Measurements from ENCODE around the gene TMEM203. TPM values are rescaled to one million over a fixed set of nuclear protein-coding genes. Genes with fewer than 3 reads are reported as not detected.

The TMEM203 gene
- total and polyA plus RNA-seq, 2 of the 4 experiments (the other 2 are of a cell fraction), result 18.8 to 40.6 TPM

GRCh38 chr9:137223078-137223970, 17.9 kb upstream of the TMEM203 start:
- no peak overlapping the region; the same call in 1 of the 2 replicates for H3K18ac ChIP-seq (ENCODE audit: low read depth, low read length)
- H4K20me1 ChIP-seq (ENCODE audit: insufficient read depth, low read length), result no peaks in the 10 kb centered on the region
- H2BK15ac ChIP-seq (ENCODE audit: low read depth, low read length), result no peak overlapping the region
- H3K27me3 ChIP-seq (ENCODE audit: control insufficient read depth, insufficient read depth, low read length), result no peaks in the 10 kb centered on the region
- ChIA-PET CTCF (interaction anchor here (0.8 kb wide), 1 partner anchor 177 kb away, joined by 4 read pairs; the partner anchor contains the start of gene NPDC1), POLR2A (ENCODE audit: unreplicated experiment) (interaction anchor here (1.1 kb wide), 1 partner anchor 15 kb away, joined by 6 read pairs; no protein-coding TSS in a partner anchor)
- no peak overlapping the region for H2BK120ac ChIP-seq (ENCODE audit: low read depth, low read length)
- H2BK20ac ChIP-seq (ENCODE audit: low read depth, low read length), result no peak overlapping the region
- in situ Hi-C loops (cut with MboI; ENCODE audit: low sequenced_read_pairs) (no loop called here), intact Hi-C loops (cut with micrococcal nuclease) (no loop called here), dilution Hi-C loops (cut with HindIII; ENCODE audit: low sequenced_read_pairs, unreplicated experiment) (no loop called here)
- H2AK5ac ChIP-seq (ENCODE audit: low read depth, low read length), result peak overlapping the region; percentile 96
- peak overlapping the region; percentile 86 for H2AK9ac ChIP-seq (replicated peaks; ENCODE audit: low read depth, low read length, poor library complexity)
- H3K4me3 ChIP-seq (ENCODE audit: insufficient read depth, low read depth, low read length), result peak overlapping the region; percentile 89
- peak; percentile 97 for DNase-seq
- WGBS, 2 experiments (ENCODE audit: extremely low coverage in 2 of 2, insufficient read length in 1 of 2), result 1% methylated on average over 36 of the region's 63 CpGs; no CpG with 5 or more reads in 1 of the 2 experiments
- peak overlapping the region; percentile 90 for H3K14ac ChIP-seq (replicated peaks; ENCODE audit: low read depth, low read length)
- no peaks in the 10 kb centered on the region for H3K9me3 ChIP-seq (ENCODE audit: control insufficient read depth, insufficient read depth, low read length)
- peaks cover 19% of the 10 kb centered on the region for H3K4me1 ChIP-seq (ENCODE audit: control insufficient read depth, insufficient read depth, low read length)
- H4K8ac ChIP-seq (ENCODE audit: low read depth in 2 of 2, low read length in 2 of 2), result peak overlapping the region; percentile 95
- peak overlapping the region; percentile 88 for H3K4ac ChIP-seq (ENCODE audit: low read depth, low read length)
- H3K4me2 ChIP-seq (ENCODE audit: low read depth, low read length), result peak overlapping the region; percentile 88
- H3K79me1 ChIP-seq (ENCODE audit: low read depth in 1 of 2, low read length in 2 of 2), result peaks cover 0 to 4% of the 10 kb centered on the region in 2 experiments; a peak in 1 of 4 replicates
- H3K23ac ChIP-seq (ENCODE audit: low read depth, low read length), result peak overlapping the region; percentile 58; the same call in 1 of the 2 replicates
- H3K36me3 ChIP-seq (ENCODE audit: control insufficient read depth, insufficient read depth, low read length), result no peaks in the 10 kb centered on the region
- H3K9ac ChIP-seq (ENCODE audit: low read depth, low read length), result peak overlapping the region; percentile 97
- peak overlapping the region; percentile 64; the same call in 1 of the 2 replicates for H4K91ac ChIP-seq (ENCODE audit: insufficient read depth, low read depth, low read length)
- H3K9me1 ChIP-seq (ENCODE audit: insufficient read depth, low read length), result peaks cover 3% of the 10 kb centered on the region; the same call in 1 of the 2 replicates
- peak overlapping the region; percentile 79 for H2BK5ac ChIP-seq (ENCODE audit: low read depth, low read length, poor library complexity, severe bottlenecking)
- BruUV-seq (replicated peaks), result no TSS peak
- H4K5ac ChIP-seq (ENCODE audit: low read depth, low read length), result peak overlapping the region; percentile 89
- H2AFZ ChIP-seq (replicated peaks; ENCODE audit: low read length, poor library complexity), result peak overlapping the region; percentile 93
- H3K27ac ChIP-seq (ENCODE audit: insufficient read depth, low read length), result peak overlapping the region; percentile 96
- peak overlapping the region; percentile 62; the same call in 1 of the 2 replicates for H3K56ac ChIP-seq (ENCODE audit: extremely low read depth, insufficient read depth, low read length)
- ATAC-seq (ENCODE audit: low read depth), result peak; percentile 93
- no peak for TF ChIP-seq BHLHE40 (IDR thresholded peaks at IDR 0.05; ENCODE audit: low read depth, low read length)
- TF ChIP-seq MAFK (IDR thresholded peaks at IDR 0.05; ENCODE audit: low read depth, low read length), result no peak
- TF ChIP-seq RAD21 (IDR thresholded peaks at IDR 0.05; ENCODE audit: low read length), result no peak
- no peak for TF ChIP-seq SMC3 (IDR thresholded peaks at IDR 0.05; ENCODE audit: low read depth, low read length)
- TF ChIP-seq, protein P1, sequence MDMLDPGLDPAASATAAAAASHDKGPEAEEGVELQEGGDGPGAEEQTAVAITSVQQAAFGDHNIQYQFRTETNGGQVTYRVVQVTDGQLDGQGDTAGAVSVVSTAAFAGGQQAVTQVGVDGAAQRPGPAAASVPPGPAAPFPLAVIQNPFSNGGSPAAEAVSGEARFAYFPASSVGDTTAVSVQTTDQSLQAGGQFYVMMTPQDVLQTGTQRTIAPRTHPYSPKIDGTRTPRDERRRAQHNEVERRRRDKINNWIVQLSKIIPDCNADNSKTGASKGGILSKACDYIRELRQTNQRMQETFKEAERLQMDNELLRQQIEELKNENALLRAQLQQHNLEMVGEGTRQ (IDR thresholded peaks at IDR 0.05; ENCODE audit: low read depth, low read length), result 0 out of 2 replicates have a peak, but pooled peaks have one; percentile 3
- TF ChIP-seq FOS (IDR thresholded peaks at IDR 0.05; ENCODE audit: low read depth, low read length), result no peak
- peak; percentile 14; the same call in 1 of the 2 replicates for TF ChIP-seq MAZ (IDR thresholded peaks at IDR 0.05; ENCODE audit: borderline replicate concordance, low read depth, low read length)
- TF ChIP-seq NFE2L2 (IDR thresholded peaks at IDR 0.05; ENCODE audit: low read depth, low read length), result no peak
- TF ChIP-seq RFX5 (IDR thresholded peaks at IDR 0.05; ENCODE audit: low read depth, low read length), result no peak
- no peak for TF ChIP-seq POLR2A (IDR thresholded peaks at IDR 0.05; ENCODE audit: low read depth, low read length)
- TF ChIP-seq, protein P2, sequence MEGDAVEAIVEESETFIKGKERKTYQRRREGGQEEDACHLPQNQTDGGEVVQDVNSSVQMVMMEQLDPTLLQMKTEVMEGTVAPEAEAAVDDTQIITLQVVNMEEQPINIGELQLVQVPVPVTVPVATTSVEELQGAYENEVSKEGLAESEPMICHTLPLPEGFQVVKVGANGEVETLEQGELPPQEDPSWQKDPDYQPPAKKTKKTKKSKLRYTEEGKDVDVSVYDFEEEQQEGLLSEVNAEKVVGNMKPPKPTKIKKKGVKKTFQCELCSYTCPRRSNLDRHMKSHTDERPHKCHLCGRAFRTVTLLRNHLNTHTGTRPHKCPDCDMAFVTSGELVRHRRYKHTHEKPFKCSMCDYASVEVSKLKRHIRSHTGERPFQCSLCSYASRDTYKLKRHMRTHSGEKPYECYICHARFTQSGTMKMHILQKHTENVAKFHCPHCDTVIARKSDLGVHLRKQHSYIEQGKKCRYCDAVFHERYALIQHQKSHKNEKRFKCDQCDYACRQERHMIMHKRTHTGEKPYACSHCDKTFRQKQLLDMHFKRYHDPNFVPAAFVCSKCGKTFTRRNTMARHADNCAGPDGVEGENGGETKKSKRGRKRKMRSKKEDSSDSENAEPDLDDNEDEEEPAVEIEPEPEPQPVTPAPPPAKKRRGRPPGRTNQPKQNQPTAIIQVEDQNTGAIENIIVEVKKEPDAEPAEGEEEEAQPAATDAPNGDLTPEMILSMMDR (conservative IDR thresholded peaks at IDR 0.05; ENCODE audit: low read depth, low read length), result no peak
- TF ChIP-seq MXI1 (IDR thresholded peaks at IDR 0.05; ENCODE audit: borderline replicate concordance, low read depth, low read length), result peak; percentile 14; the same call in 1 of the 2 replicates
- TF ChIP-seq, protein P3, sequence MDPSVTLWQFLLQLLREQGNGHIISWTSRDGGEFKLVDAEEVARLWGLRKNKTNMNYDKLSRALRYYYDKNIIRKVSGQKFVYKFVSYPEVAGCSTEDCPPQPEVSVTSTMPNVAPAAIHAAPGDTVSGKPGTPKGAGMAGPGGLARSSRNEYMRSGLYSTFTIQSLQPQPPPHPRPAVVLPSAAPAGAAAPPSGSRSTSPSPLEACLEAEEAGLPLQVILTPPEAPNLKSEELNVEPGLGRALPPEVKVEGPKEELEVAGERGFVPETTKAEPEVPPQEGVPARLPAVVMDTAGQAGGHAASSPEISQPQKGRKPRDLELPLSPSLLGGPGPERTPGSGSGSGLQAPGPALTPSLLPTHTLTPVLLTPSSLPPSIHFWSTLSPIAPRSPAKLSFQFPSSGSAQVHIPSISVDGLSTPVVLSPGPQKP (IDR thresholded peaks at IDR 0.05; ENCODE audit: borderline replicate concordance, low read depth, low read length), result no peak

All from IMR-90 (cell line).